Small intestine (tissue), 7 donors: ENCODE measurements around the gene TMCC1. TPM values are rescaled to one million over a fixed set of nuclear protein-coding genes. Genes with fewer than 3 reads are reported as not detected.
A peak's percentile ranks its signal among the peaks of the same experiment; 100 is the strongest.

Experiments used
- DNase-seq, 2 donors: peaks; one replicate each; pipeline versions ENCODE4 v3.0.0 to v3.0.0-alpha.2; 2013
- FAIRE-seq: peaks from 2 replicates; lab custom pipeline; 2012; peaks lifted over from hg19 to GRCh38; lab: Jason Lieb, UNC
- H3K27ac ChIP-seq, 3 donors: one replicate each; pipeline ENCODE4 v1.5.1; 2013; ENCODE audit warnings: low read length in 2 of 3, mild to moderate bottlenecking in 2 of 3, control low read depth in 1 of 3, inconsistent platforms in 1 of 3, low read depth in 1 of 3, moderate library complexity in 1 of 3
- H3K27me3 ChIP-seq, 3 donors: one replicate each; pipeline ENCODE4 v1.6.1; 2013; ENCODE audit warnings: low read length in 3 of 3, inconsistent platforms in 1 of 3; ENCODE audit not compliant: control insufficient read depth in 3 of 3, insufficient read depth in 3 of 3
- H3K36me3 ChIP-seq, 3 donors: one replicate each; pipeline ENCODE4 v1.6.1; 2013; ENCODE audit warnings: low read length in 3 of 3, inconsistent platforms in 1 of 3, low read depth in 1 of 3, mild to moderate bottlenecking in 1 of 3, moderate library complexity in 1 of 3; ENCODE audit not compliant: control insufficient read depth in 3 of 3, insufficient read depth in 2 of 3
- H3K4me1 ChIP-seq, 3 donors: one replicate each; pipeline ENCODE4 v1.6.1; 2013; ENCODE audit warnings: low read length in 2 of 3, inconsistent platforms in 1 of 3, low read depth in 1 of 3, mild to moderate bottlenecking in 1 of 3, moderate library complexity in 1 of 3; ENCODE audit not compliant: control insufficient read depth in 3 of 3, insufficient read depth in 2 of 3
- H3K4me3 ChIP-seq, 3 donors: one replicate each; pipeline ENCODE4 v1.5.1; 2013; ENCODE audit warnings: low read length in 3 of 3, control low read depth in 1 of 3, inconsistent platforms in 1 of 3, low read depth in 1 of 3, mild to moderate bottlenecking in 1 of 3, moderate library complexity in 1 of 3
- H3K9me3 ChIP-seq, 2 donors: one replicate each; pipeline ENCODE4 v1.6.1; 2013; ENCODE audit warnings: low read depth in 1 of 2, low read length in 1 of 2; ENCODE audit not compliant: control insufficient read depth in 2 of 2, insufficient read depth in 1 of 2
- WGBS, 3 donors: extraction: QIAGEN DNeasy Blood & Tissue Kit; methylation state at CpG; one replicate each; pipeline ENCODE4 v1.1.7; 2013; 5-methylcytosine and 5-hydroxymethylcytosine counted together
- polyA plus RNA-seq, 4 donors: library from polyadenylated mRNA; stranded (reverse) in 3 of 4; unstranded in 1 of 4; fragments of 200-250 nt in 3 of 4; fragments of 120-200 nt in 1 of 4; gene quantifications; one replicate each; pipeline versions ENCODE4 v1.2.1 to v1.2.3, GENCODE V29; 2013
- donor health status: healthy with polysubstance abuse.
- donor health status: control.
- donor health status: control.
- donor health status: Bipolar disorder and iron deficiency.
- donor health status: healthy.

TMCC1 gene
- polyA plus RNA-seq, 4 donors, result 5.4 to 16.4 (median 7.6) TPM

- H3K4me1 ChIP-seq, result peaks cover 0 to 27% (median 4%) of the 10 kb centered on the region in 3 donors
- FAIRE-seq (no peak), DNase-seq (no peak)
- no peak overlapping the region for H3K27ac ChIP-seq
- no peak overlapping the region for H3K4me3 ChIP-seq
- H3K9me3 ChIP-seq, result no peaks in the 10 kb centered on the region
- H3K36me3 ChIP-seq, result peaks cover 0 to 8% (median 0%) of the 10 kb centered on the region in 3 donors
- 82 to 91% (median 85%) methylated on average over 5 of the region's 5 CpGs for WGBS, 3 donors
- peaks cover 3 to 18% (median 6%) of the 10 kb centered on the region in 3 donors for H3K27me3 ChIP-seq
Measured at GRCh38 chr3:129601713-129602112, 291.8 kb downstream of the TMCC1 start.

GRCh38 chr3:129600348-129600747 lies 293.2 kb downstream of the TMCC1 start:
- Histone ChIP-seq H3K27ac (peak overlapping the region in 1 of 3 donors; percentile 20), H3K4me1 (peaks cover 0 to 37% (median 4%) of the 10 kb centered on the region in 3 donors), H3K36me3 (peaks cover 0 to 8% (median 0%) of the 10 kb centered on the region in 3 donors), H3K4me3 (no peak overlapping the region), H3K27me3 (peaks cover 0 to 10% (median 3%) of the 10 kb centered on the region in 3 donors), H3K9me3 (no peaks in the 10 kb centered on the region)
- WGBS, 3 donors, result 82 to 87% (median 86%) methylated on average over 2 of the region's 2 CpGs
- no peak for FAIRE-seq
- DNase-seq, result no peak

GRCh38 chr3:129599607-129600006 lies 293.9 kb downstream of the TMCC1 start:
- no peak for DNase-seq
- H3K4me1 ChIP-seq, result peaks cover 0 to 43% (median 4%) of the 10 kb centered on the region in 3 donors
- no peak overlapping the region for H3K4me3 ChIP-seq

GRCh38 chr3:129599073-129599472 lies 294.4 kb downstream of the TMCC1 start:
- H3K4me1 ChIP-seq, result peaks cover 0 to 48% (median 4%) of the 10 kb centered on the region in 3 donors
- no peak for DNase-seq
- no peak overlapping the region for H3K4me3 ChIP-seq
- peaks cover 0 to under 1% (median 0%) of the 10 kb centered on the region in 3 donors for H3K27me3 ChIP-seq
- no peaks in the 10 kb centered on the region for H3K9me3 ChIP-seq
- WGBS, 3 donors, result 80 to 83% (median 83%) methylated on average over 19 of the region's 19 CpGs
- H3K36me3 ChIP-seq, result peaks cover 0 to 8% (median 0%) of the 10 kb centered on the region in 3 donors
- peak overlapping the region in 1 of 3 donors; percentile 72 for H3K27ac ChIP-seq
- FAIRE-seq, result no peak

More at GRCh38 chr3:129599607-129600006, 293.9 kb downstream of the TMCC1 start:
- 57 to 77% (median 62%) methylated on average over 5 of the region's 5 CpGs for WGBS, 3 donors
- FAIRE-seq, result no peak
- H3K27ac ChIP-seq, result peak overlapping the region in 2 of 3 donors; percentile 13 to 72
- H3K27me3 ChIP-seq, result peaks cover 0 to 6% (median 0%) of the 10 kb centered on the region in 3 donors
- peaks cover 0 to 8% (median 0%) of the 10 kb centered on the region in 3 donors for H3K36me3 ChIP-seq
- no peaks in the 10 kb centered on the region for H3K9me3 ChIP-seq

DNA sequence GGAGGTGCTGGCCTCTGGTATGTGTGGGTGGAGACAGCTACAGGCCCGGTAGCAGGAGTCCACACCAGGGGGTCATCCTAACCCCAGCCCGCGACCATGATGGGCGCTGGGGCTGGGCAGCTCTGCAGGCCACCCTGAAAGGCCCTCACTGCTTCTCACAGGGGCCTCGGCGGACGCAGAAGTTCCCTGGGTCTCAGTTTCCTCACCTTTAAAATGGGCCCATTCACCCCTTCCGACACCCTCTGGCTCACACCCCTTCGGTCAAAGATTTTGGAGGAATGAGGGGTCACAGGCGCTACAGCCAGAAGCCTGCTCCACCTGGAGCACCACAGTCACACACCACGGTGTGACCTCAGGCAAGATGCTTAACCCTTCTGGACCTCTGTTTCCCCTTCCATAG lies 295.0 kb downstream of the TMCC1 start:
- DNase-seq (no peak), FAIRE-seq (no peak)
- Histone ChIP-seq H3K27me3 (no peaks in the 10 kb centered on the region), H3K4me3 (no peak overlapping the region), H3K9me3 (no peaks in the 10 kb centered on the region), H3K36me3 (peaks cover 0 to 8% (median 0%) of the 10 kb centered on the region in 3 donors), H3K4me1 (peaks cover 0 to 54% (median 4%) of the 10 kb centered on the region in 3 donors), H3K27ac (peak overlapping the region in 1 of 3 donors; percentile 72)
- 78 to 88% (median 87%) methylated on average over 11 of the region's 11 CpGs for WGBS, 3 donors

- H3K9me3 ChIP-seq, result no peaks in the 10 kb centered on the region
- H3K27me3 ChIP-seq, result no peaks in the 10 kb centered on the region
- H3K4me3 ChIP-seq, result no peak overlapping the region
- DNase-seq (no peak), FAIRE-seq (no peak)
- peaks cover 0 to 8% (median 0%) of the 10 kb centered on the region in 3 donors for H3K36me3 ChIP-seq
- H3K4me1 ChIP-seq, result peaks cover 0 to 58% (median 4%) of the 10 kb centered on the region in 3 donors
- H3K27ac ChIP-seq, result peak overlapping the region in 2 of 3 donors; percentile 72 to 74
- WGBS, 3 donors, result 51 to 63% (median 57%) methylated on average over 5 of the region's 5 CpGs
Measured at GRCh38 chr3:129598000-129598381, 295.5 kb downstream of the TMCC1 start.

Other genes starting within 250 kb of the TMCC1 start
- gene TRH, start 81.0 kb upstream of the TMCC1 start, polyA plus RNA-seq, result under 1 TPM in 2 of 4 donors, not detected in 2; 0.04 to 0.10 TPM
- under 1 TPM in 2 of 4 donors, not detected in 2; 0.07 to 0.69 TPM for gene ALG1L2, start 188.1 kb upstream of the TMCC1 start, polyA plus RNA-seq